Measurements from ENCODE around the gene CENPVL3.
"Not testable (repeated sequence)": the region's sequence is repeated elsewhere in the genome, so short reads cannot be mapped to it uniquely, and the experiment has no call there.

Gene CENPVL3

GRCh38 chrX:51618241-51619155 is at the start of gene CENPVL3:
CENPVL3 (minus strand) TSS chrX:51618912; CDS start chrX:51618873, 39 bp downstream.
- not testable (repeated sequence) for DNase-seq (ENCODE audit: low read depth in 2 of 2)

GRCh38 chrX:51665981-51666380 is 47.3 kb upstream of the CENPVL3 start:
- DNase-seq (ENCODE audit: low read depth in 2 of 2), result no peak

DNA sequence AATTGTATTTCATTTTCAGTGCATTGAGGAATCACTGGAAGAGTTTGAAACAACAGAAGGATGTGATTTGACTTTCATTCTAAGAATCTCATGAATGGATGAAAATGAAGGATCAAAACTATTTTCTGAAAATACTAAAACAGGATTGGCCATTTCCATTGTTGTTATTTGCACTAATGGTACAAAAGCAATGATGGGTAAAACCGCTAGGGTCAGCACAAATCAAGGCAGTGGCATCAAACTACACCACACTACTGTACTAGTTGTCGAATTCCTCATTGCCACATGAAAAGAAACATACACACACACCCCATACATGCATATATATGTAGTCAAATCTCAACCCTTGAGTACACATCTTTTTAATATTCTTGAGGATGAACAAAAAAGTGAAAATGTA is 24.7 kb upstream of the CENPVL3 start:
- DNase-seq (ENCODE audit: low read depth in 2 of 2), result no peak

GRCh38 chrX:51641421-51642021 is 22.8 kb upstream of the CENPVL3 start:
- DNase-seq (ENCODE audit: low read depth in 2 of 2), result no peak

- not testable (repeated sequence) for DNase-seq (ENCODE audit: low read depth in 2 of 2)
Observed at GRCh38 chrX:51636511-51636910, 17.8 kb upstream of the CENPVL3 start.

DNA sequence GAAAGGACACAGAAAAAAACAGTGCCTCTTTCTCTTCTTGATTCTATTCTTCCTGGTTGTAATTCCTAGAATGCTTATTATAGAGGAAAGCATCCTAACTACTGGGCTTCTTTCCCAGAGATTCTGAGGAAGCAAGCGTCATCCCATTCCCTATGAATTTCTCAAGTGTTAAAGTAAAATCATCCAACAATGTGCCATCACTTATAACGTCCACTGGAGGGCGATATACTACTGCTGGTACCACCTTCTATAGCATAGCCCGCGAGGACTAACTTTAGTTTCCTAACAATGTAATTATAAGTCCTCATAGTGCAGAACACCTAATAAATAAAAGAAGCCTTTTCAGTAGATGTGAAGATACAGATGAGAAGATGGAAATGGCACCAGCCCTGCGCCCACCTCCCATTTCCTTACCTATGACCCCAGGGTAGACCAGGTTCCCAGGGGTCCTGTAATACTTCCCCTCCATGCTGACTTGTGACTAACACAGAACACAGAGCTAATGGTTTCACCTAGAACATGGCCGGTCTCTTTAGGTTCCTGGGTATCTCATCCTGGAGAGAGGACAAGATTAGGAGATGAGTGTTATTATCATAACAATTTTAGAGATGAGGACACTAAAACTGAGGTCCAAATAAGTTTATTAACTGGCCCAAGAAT is 4.2 kb downstream of the CENPVL3 start:
- DNase-seq (ENCODE audit: low read depth in 2 of 2), result no peak

DNA sequence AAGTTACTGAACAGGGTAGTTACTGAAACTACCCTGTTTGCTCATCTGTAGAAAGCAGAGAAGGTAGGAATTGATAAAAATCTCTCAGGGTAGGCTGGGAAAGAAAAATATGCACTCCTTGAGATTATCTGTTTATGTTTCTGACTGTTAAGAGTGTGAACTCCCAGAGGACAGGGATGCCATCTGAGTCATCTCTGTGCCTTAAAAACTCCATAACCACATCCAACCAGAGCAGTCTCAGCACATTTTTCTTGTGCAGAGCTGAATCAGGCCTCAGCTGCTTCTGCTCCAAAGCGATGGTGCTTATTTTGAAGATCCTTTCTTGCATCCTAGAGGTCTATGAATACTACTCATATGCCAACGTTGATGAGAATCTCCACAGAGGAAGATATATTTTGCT is 9.9 kb downstream of the CENPVL3 start:
- no peak for DNase-seq (ENCODE audit: low read depth in 2 of 2)

- no peak for DNase-seq (ENCODE audit: low read depth in 2 of 2)
Observed at GRCh38 chrX:51608126-51608525, 10.6 kb downstream of the CENPVL3 start.

DNA sequence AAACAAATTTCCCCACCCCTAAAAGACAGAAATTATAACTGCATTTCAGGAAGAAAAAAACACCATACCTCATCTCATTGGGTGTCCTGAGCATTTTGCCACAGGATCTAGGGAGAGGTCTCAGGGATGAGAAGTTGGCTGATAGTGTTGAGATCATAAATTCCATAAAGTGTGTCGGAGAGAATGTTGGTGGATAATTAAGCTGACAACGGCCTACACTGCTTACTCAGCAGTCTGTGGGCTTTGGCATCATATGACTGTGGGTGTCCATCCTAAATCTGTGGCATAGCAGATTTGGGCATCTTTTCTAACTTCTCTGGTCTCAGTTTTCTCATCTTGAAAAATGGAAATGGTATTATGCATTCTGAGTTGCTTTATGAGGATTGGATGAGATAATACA is 12.3 kb downstream of the CENPVL3 start:
- no peak for DNase-seq (ENCODE audit: low read depth in 2 of 2)

DNA sequence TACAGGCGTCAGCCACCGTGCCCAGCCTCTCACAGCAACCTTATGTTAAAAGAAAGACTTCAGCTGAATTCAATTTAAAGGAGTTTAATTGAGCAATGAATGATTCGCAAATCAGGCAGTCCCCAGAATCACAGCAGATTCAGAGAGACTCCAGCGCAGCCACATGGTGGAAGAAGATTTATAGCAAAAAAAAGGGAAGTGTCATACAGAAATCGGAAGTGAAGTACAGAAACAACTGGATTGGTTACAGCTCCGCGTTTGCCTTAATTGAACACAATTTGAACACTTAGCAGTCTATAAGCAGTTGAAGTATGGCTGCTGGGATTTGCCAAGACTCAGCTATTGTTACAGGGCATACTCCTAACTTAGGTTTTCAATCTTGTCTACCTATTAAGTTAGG is 19.8 kb downstream of the CENPVL3 start:
- no peak for DNase-seq (ENCODE audit: low read depth in 2 of 2)

GRCh38 chrX:51571874-51572273 is 46.8 kb downstream of the CENPVL3 start:
- no peak for DNase-seq (ENCODE audit: low read depth in 2 of 2)

DNA sequence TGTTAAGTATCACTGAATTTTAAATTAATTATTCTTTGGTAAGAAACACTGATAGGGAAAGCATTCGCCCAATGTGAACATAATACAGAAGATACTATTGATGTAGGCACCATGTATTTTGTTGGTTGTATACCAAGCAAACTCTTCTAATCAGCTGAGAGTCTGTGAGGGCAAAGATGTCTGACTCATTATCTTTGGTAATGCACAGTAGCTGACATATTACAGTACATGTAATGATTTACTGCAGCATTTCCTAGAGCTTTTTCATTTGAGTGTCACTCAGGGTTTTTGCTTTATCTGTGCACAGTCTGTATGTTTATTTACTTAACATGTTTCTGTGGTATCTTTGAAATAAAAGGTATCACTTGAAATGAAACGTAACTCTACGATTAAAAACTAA is 49.2 kb downstream of the CENPVL3 start:
- no peak for DNase-seq (ENCODE audit: low read depth in 2 of 2)

GRCh38 chrX:51568586-51568985 is 50.1 kb downstream of the CENPVL3 start:
- no peak for DNase-seq (ENCODE audit: low read depth in 2 of 2)

All from stimulated activated CD8-positive, alpha-beta memory T cell treated with anti-CD3 and anti-CD28 coated beads, Interleukin-2, amount 100 ng/mL, for 48 hours (primary cell).